ENCODE data around the gene C13orf42.

C13orf42 gene

GRCh38 chr13:51033421-51034185 is 77.5 kb downstream of the C13orf42 start:
- DNase-seq (ENCODE audit: low read depth) = no peak

GRCh38 chr13:51032831-51033230 is 78.2 kb downstream of the C13orf42 start:
- DNase-seq (ENCODE audit: low read depth) = no peak

Data from stimulated activated CD8-positive, alpha-beta memory T cell treated with anti-CD3 and anti-CD28 coated beads, Interleukin-7, amount 100 ng/mL, for 24 hours (primary cell).